GM19193 (cell line): Measurements from ENCODE around the gene SEZ6L.

Experiments
- POLR2A ChIP-seq: IDR thresholded peaks from 4 replicates; pipeline ENCODE4 v1.6.1; 2011; ENCODE audit not compliant: insufficient read depth, insufficient read length; ENCODE audit errors: extremely low read depth

Gene SEZ6L

GRCh38 chr22:26428515-26429457 is 259.5 kb downstream of the SEZ6L start, which contains the start of gene ASPHD2:
Gene ASPHD2, plus strand, starts transcription at chr22:26429260. Its CDS starts 4,356 bp downstream, at chr22:26433616.
- TF ChIP-seq POLR2A = peak; percentile 51

GRCh38 chr22:26429458-26430286 is 260.4 kb downstream of the SEZ6L start:
- no peak for TF ChIP-seq POLR2A

- TF ChIP-seq POLR2A = no peak
Observed at GRCh38 chr22:26430600-26430999, 261.3 kb downstream of the SEZ6L start.

- no peak for TF ChIP-seq POLR2A
Observed at GRCh38 chr22:26431261-26431995, 262.2 kb downstream of the SEZ6L start.

GRCh38 chr22:26432619-26433311 is 263.5 kb downstream of the SEZ6L start:
- no peak for TF ChIP-seq POLR2A
